ENCODE measurements around the gene FSCN2.

The FSCN2 gene

GRCh38 chr17:81491181-81491581 lies 37.0 kb upstream of the FSCN2 start:
- no peak for DNase-seq

- no peak for DNase-seq
Measured at GRCh38 chr17:81491761-81492160, 36.4 kb upstream of the FSCN2 start.

GRCh38 chr17:81492202-81492601 lies 36.0 kb upstream of the FSCN2 start:
- DNase-seq, result no peak

- no peak for DNase-seq
Measured at GRCh38 chr17:81492706-81493105, 35.5 kb upstream of the FSCN2 start.

GRCh38 chr17:81493198-81494038 lies 34.8 kb upstream of the FSCN2 start:
- DNase-seq, result no peak

GRCh38 chr17:81494626-81495377 lies 33.4 kb upstream of the FSCN2 start:
- DNase-seq, result peak; percentile 56

- no peak for DNase-seq
Measured at GRCh38 chr17:81498953-81499600, 29.1 kb upstream of the FSCN2 start.

- no peak for DNase-seq
Measured at GRCh38 chr17:81499601-81499970, 28.6 kb upstream of the FSCN2 start.

GRCh38 chr17:81500047-81500446 lies 28.1 kb upstream of the FSCN2 start:
- no peak for DNase-seq

- no peak for DNase-seq
Measured at GRCh38 chr17:81502471-81503017, 25.6 kb upstream of the FSCN2 start.

GRCh38 chr17:81503619-81504018 lies 24.6 kb upstream of the FSCN2 start:
- no peak for DNase-seq

GRCh38 chr17:81508639-81509206 lies 19.5 kb upstream of the FSCN2 start:
- DNase-seq, result no peak

GRCh38 chr17:81509207-81509971 lies 18.8 kb upstream of the FSCN2 start:
- DNase-seq, result peak; percentile 48

- no peak for DNase-seq
Measured at GRCh38 chr17:81509972-81510784, 18.0 kb upstream of the FSCN2 start.

- DNase-seq, result no peak
Measured at GRCh38 chr17:81510785-81511553, 17.2 kb upstream of the FSCN2 start.

GRCh38 chr17:81511554-81511803 lies 16.7 kb upstream of the FSCN2 start:
- DNase-seq, result no peak

- DNase-seq, result no peak
Measured at GRCh38 chr17:81511804-81512561, 16.2 kb upstream of the FSCN2 start.

- peak; percentile 96 for DNase-seq
Measured at GRCh38 chr17:81512562-81513371, 15.4 kb upstream of the FSCN2 start, which contains the start of gene ACTG1. TSS of gene ACTG1 (minus strand) at chr17:81512799. CDS start at chr17:81512354, 445 bp downstream.

GRCh38 chr17:81513372-81513752 lies 14.8 kb upstream of the FSCN2 start:
- peak; percentile 73 for DNase-seq

Data from RPMI8226 (cell line).